ENCODE results near the gene LAMA1. TPM values are rescaled to one million over a fixed set of nuclear protein-coding genes. Genes with fewer than 3 reads are reported as not detected.

LAMA1 gene
- total RNA-seq, 1 experiment from 2014 or later: 28.8 TPM

GRCh38 chr18:6928359-6928758 is 189.2 kb downstream of the LAMA1 start:
- peaks cover 0 to 5% of the 10 kb centered on the region in 2 experiments; a peak in 1 of 4 replicates for H3K4me1 Mint-ChIP-seq
- Histone ChIP-seq H2AK5ac (ENCODE audit: insufficient read length, low read length) (no peak overlapping the region), H2BK15ac (ENCODE audit: low read depth, low read length) (no peak overlapping the region), H3K4me1 (ENCODE audit: insufficient read depth, low read length) (no peaks in the 10 kb centered on the region), H4K8ac (replicated peaks; ENCODE audit: insufficient read length, low read depth, low read length) (no peak overlapping the region), H4K91ac (ENCODE audit: insufficient read length, low read depth, low read length) (no peak overlapping the region), H2BK120ac (ENCODE audit: low read depth, low read length, poor library complexity, severe bottlenecking) (no peak overlapping the region), H3K23ac (ENCODE audit: insufficient read length, low read depth, low read length) (no peak overlapping the region), H3K4me2 (ENCODE audit: insufficient read depth, insufficient read length, low read length) (no peak overlapping the region), H4K5ac (ENCODE audit: insufficient read length, low read depth, low read length) (no peak overlapping the region), H4K20me1 (ENCODE audit: control insufficient read depth, insufficient read depth, insufficient read length) (no peaks in the 10 kb centered on the region), H3K4ac (ENCODE audit: low read depth, low read length) (no peak overlapping the region), H3K23me2 (ENCODE audit: insufficient read length, low read depth, low read length, poor library complexity, severe bottlenecking) (no peaks in the 10 kb centered on the region), H3K14ac (ENCODE audit: insufficient read depth, low read length) (no peak overlapping the region), H2BK12ac (ENCODE audit: insufficient read length, low read depth, low read length) (no peak overlapping the region), H3K56ac (ENCODE audit: insufficient read length, low read depth, low read length) (no peak overlapping the region), H3K18ac (ENCODE audit: insufficient read length, low read depth, low read length) (no peak overlapping the region), H3K27me3 (ENCODE audit: insufficient read depth, low read length) (no peaks in the 10 kb centered on the region), H3K79me2 (ENCODE audit: insufficient read depth, low read length) (no peaks in the 10 kb centered on the region), H3K9me3 (ENCODE audit: control insufficient read depth, low read depth, low read length) (no peaks in the 10 kb centered on the region), H3T11ph (ENCODE audit: low read length) (no peak overlapping the region), H2AFZ (ENCODE audit: low read length) (no peak overlapping the region), H3K79me1 (ENCODE audit: insufficient read depth, low read depth, low read length, poor library complexity, severe bottlenecking) (no peaks in the 10 kb centered on the region), H3K27ac (ENCODE audit: insufficient read length, low read depth, low read length) (no peak overlapping the region), H3K9ac (ENCODE audit: extremely low read depth, insufficient read length, low read length) (no peak overlapping the region), H2BK5ac (ENCODE audit: insufficient read length, low read length) (no peak overlapping the region), H2BK20ac (ENCODE audit: low read depth, low read length, poor library complexity, severe bottlenecking) (no peak overlapping the region)
- H3K36me3 Mint-ChIP-seq (ENCODE audit: insufficient read depth in 1 of 3, low read depth in 3 of 3): no peaks in the 10 kb centered on the region
- no peak for TF ChIP-seq CTCF (conservative IDR thresholded peaks at IDR 0.05)
- no peak overlapping the region for H3K4me3 Mint-ChIP-seq
- WGBS (ENCODE audit: extremely low coverage, insufficient read length, low lambda C conversion rate): no CpG with 5 or more reads among the region's 11 CpGs
- no peaks in the 10 kb centered on the region for H3K27me3 Mint-ChIP-seq (ENCODE audit: low read depth)
- no peaks in the 10 kb centered on the region; a peak in 1 of 5 replicates for H3K9me3 Mint-ChIP-seq
- H3K27ac Mint-ChIP-seq: no peak overlapping the region
- DNase-seq: no peak
